K562 (cell line): ENCODE results near the gene MTERF2. TPM values are rescaled to one million over a fixed set of nuclear protein-coding genes. Genes with fewer than 3 reads are reported as not detected.

Source experiments
- ATAC-seq: fragments of 200-7000 bp; cut with Tn5 transposase; 3 replicates; pipeline ENCODE4 v1.9.1; 2020; ENCODE audit warnings: moderate library complexity
- BruUV-seq: library from RNA; stranded (reverse); fragments of 400-500 nt; replicated peaks from 2 replicates; lab custom pipeline; 2021; lab: Mats Ljungman, UMichigan
- CTCF ChIA-PET: fragments of 300-600 bp; formaldehyde crosslinking; extraction: SDS; loops from one replicate; lab custom pipeline; 2021; ENCODE audit warnings: low intra/inter-chr PET ratio; lab: Yijun Ruan, JAX
- POLR2A ChIA-PET: fragments of 300-600, 350-650 bp; sonication (Branson Sonifier 250); formaldehyde crosslinking; extraction: SDS; loops from one replicate; lab custom pipeline; 2021; ENCODE audit warnings: antibody characterized with exemption, inconsistent platforms; lab: Yijun Ruan, JAX
- DNase-seq, 4 experiments: peaks; one replicate each; pipeline versions ENCODE4 v3.0.0 to v3.0.0-alpha.2; 2011 to 2018; ENCODE audit warnings: low spot score in 3 of 4, mixed read lengths in 3 of 4; ENCODE audit errors: extremely low read depth in 1 of 4
- FAIRE-seq: peaks from 2 replicates; lab custom pipeline; 2011; peaks lifted over from hg19 to GRCh38; lab: Jason Lieb, UNC
- H2AFZ ChIP-seq: 2 replicates; pipeline ENCODE4 v1.6.0; 2011; ENCODE audit warnings: low read depth, low read length, control low read depth, inconsistent platforms
- H3K27ac ChIP-seq: fragments of 200-600 bp; 3 replicates; pipeline ENCODE4 v1.8.0; 2011; ENCODE audit warnings: low read depth, mild to moderate bottlenecking, control low read depth, inconsistent platforms, low read length, moderate library complexity, mixed read lengths; ENCODE audit errors: extremely low read depth
- H3K27me3 ChIP-seq, 2 experiments: fragments of 300-600 bp in 1 of 2; 2 replicates in 1 of 2; 3 replicates in 1 of 2; pipeline versions ENCODE4 v1.6.0 to v1.8.0; 2011; ENCODE audit warnings: inconsistent platforms in 2 of 2, low read length in 2 of 2, mild to moderate bottlenecking in 1 of 2, mixed read lengths in 1 of 2, moderate library complexity in 1 of 2; ENCODE audit not compliant: control insufficient read depth in 2 of 2, insufficient read depth in 2 of 2
- H3K36me3 ChIP-seq: fragments of 300-600 bp; 3 replicates; pipeline ENCODE4 v1.8.0; 2011; ENCODE audit warnings: mild to moderate bottlenecking, low read length, inconsistent platforms; ENCODE audit not compliant: control insufficient read depth, insufficient read depth
- H3K4me1 ChIP-seq, 2 experiments: fragments of 200-600 bp in 1 of 2; replicated peaks in 1 of 2; 2 replicates in 1 of 2; 3 replicates in 1 of 2; pipeline versions ENCODE4 v1.5.1 to v1.8.0; 2011; ENCODE audit warnings: inconsistent platforms in 2 of 2, low read length in 2 of 2, mild to moderate bottlenecking in 1 of 2, mixed read lengths in 1 of 2, moderate library complexity in 1 of 2; ENCODE audit not compliant: control insufficient read depth in 2 of 2, insufficient read depth in 2 of 2
- H3K4me2 ChIP-seq: 2 replicates; pipeline ENCODE4 v1.6.1; 2011; ENCODE audit warnings: low read length, control low read depth, inconsistent platforms, mixed read lengths; ENCODE audit not compliant: insufficient read depth
- H3K4me3 ChIP-seq: fragments of 200-600 bp; sonication (generic), shearing (Covaris generic); 2 replicates; pipeline ENCODE4 v1.5.1; 2016; ENCODE audit warnings: control low read depth, inconsistent platforms
- H3K79me2 ChIP-seq: fragments of 200-600 bp; 3 replicates; pipeline ENCODE4 v1.8.0; 2011; ENCODE audit warnings: low read length, inconsistent platforms; ENCODE audit not compliant: control insufficient read depth, insufficient read depth
- H3K9ac ChIP-seq, 2 experiments: 2 replicates each; pipeline versions ENCODE4 v1.6.0 to v1.6.1; 2011; ENCODE audit warnings: low read depth in 2 of 2, low read length in 2 of 2, control low read depth in 1 of 2, inconsistent platforms in 1 of 2, mild to moderate bottlenecking in 1 of 2, mixed read lengths in 1 of 2; ENCODE audit not compliant: insufficient read depth in 1 of 2
- H3K9me1 ChIP-seq: one replicate; pipeline ENCODE4 v1.6.0; 2011; ENCODE audit warnings: inconsistent platforms, mild to moderate bottlenecking, low read length, moderate library complexity; ENCODE audit not compliant: control insufficient read depth, insufficient read depth
- H3K9me3 ChIP-seq: replicated peaks from 2 replicates; pipeline ENCODE4 v1.5.1; 2011; ENCODE audit warnings: low read depth, low read length, inconsistent platforms; ENCODE audit not compliant: control insufficient read depth, insufficient read depth
- H4K20me1 ChIP-seq: replicated peaks from 2 replicates; pipeline ENCODE4 v1.6.1; 2011; ENCODE audit warnings: low read length, inconsistent platforms, mixed read lengths; ENCODE audit not compliant: control insufficient read depth, insufficient read depth
- MEIS2 ChIP-seq: fragments of 450-650 bp; IDR thresholded peaks from 2 replicates; pipeline ENCODE4 v1.6.1; 2014; ENCODE audit warnings: mild to moderate bottlenecking; ENCODE audit not compliant: partially characterized antibody
- PBX2 ChIP-seq, 2 experiments: IDR thresholded peaks in 1 of 2; conservative IDR thresholded peaks in 1 of 2; 2 replicates each; pipeline ENCODE4 v1.6.1; 2016; ENCODE audit warnings: low read depth in 2 of 2, mild to moderate bottlenecking in 1 of 2, missing compliant biosample characterization in 1 of 2, missing genetic modification characterization in 1 of 2, moderate library complexity in 1 of 2
- PKNOX1 ChIP-seq: fragments of 450-650 bp; IDR thresholded peaks from 2 replicates; pipeline ENCODE4 v1.6.1; 2016
- UBTF ChIP-seq, 2 experiments: IDR thresholded peaks; 2 replicates each; pipeline ENCODE4 v1.6.1; 2012; ENCODE audit warnings: improper control_type of control experiment in 2 of 2, low read depth in 2 of 2, low read length in 2 of 2, borderline replicate concordance in 1 of 2
- WGBS: fragments of 100-300 bp; shearing (Covaris generic); methylation state at CpG from one replicate; pipeline ENCODE4 v1.1.6; 2016; ENCODE audit warnings: low coverage, mixed read lengths; ENCODE audit not compliant: insufficient coverage; ENCODE audit errors: missing lambda C conversion rate; 5-methylcytosine and 5-hydroxymethylcytosine counted together
- in situ Hi-C: fragments of 300-500 bp; cut with MboI; formaldehyde crosslinking; loops from 4 replicates; pipeline ENCODE4 v1.15.0; 2018; ENCODE audit warnings: inconsistent platforms, mixed read lengths
- intact Hi-C: fragments of 100-400 bp; cut with micrococcal nuclease; formaldehyde crosslinking; loops from 2 replicates; pipeline ENCODE4 v1.14.2; 2022
- polyA plus RNA-seq, 8 experiments: library from polyadenylated mRNA; depleted of rRNA in 4 of 8; stranded (reverse) in 5 of 8; unstranded in 3 of 8; fragments of >200 nt; fragmentation: Nextera tagmentation in 2 of 8; fragmentation: Illumina TruSeq in 1 of 8; extraction: Ambion mirVana in 2 of 8; extraction: Trizol in 1 of 8; gene quantifications; 2 replicates each; pipeline versions ENCODE4 v1.2.1 to v1.2.3, GENCODE V29; 2011 to 2014; ENCODE audit warnings: inconsistent platforms in 1 of 8, missing spikeins in 1 of 8
- total RNA-seq, 7 experiments: library from RNA; depleted of rRNA in 6 of 7; stranded (reverse); fragments of >200 nt in 6 of 7; fragmentation: Illumina TruSeq in 2 of 7; extraction: Trizol in 2 of 7; gene quantifications; 2 replicates each; pipeline versions ENCODE4 v1.2.1 to v1.2.3, GENCODE V29; 2011 to 2021; ENCODE audit warnings: low replicate concordance in 1 of 7

MTERF2 gene
- total and polyA plus RNA-seq, 9 of the 15 experiments (the other 6 are each of a cell fraction or from before 2014, with no cell fraction given): 10.0 to 63.2 (median 33.2) TPM

GRCh38 chr12:106962286-106962685, 24.7 kb downstream of the MTERF2 start:
- CTCF ChIA-PET: no interaction called here
- no peak overlapping the region for H3K4me2 ChIP-seq
- WGBS: 50% methylated on average over 3 of the region's 3 CpGs

More at GRCh38 chr12:106962286-106962685, 24.7 kb downstream of the MTERF2 start:
- no peak overlapping the region for H3K9ac ChIP-seq
- no peaks in the 10 kb centered on the region for H3K9me1 ChIP-seq
- peaks cover 69% of the 10 kb centered on the region for H3K79me2 ChIP-seq
- no peaks in the 10 kb centered on the region; the same call in 1 of the 2 replicates for H4K20me1 ChIP-seq
- no peaks in the 10 kb centered on the region for H3K9me3 ChIP-seq
- FAIRE-seq (no peak), ATAC-seq (no peak; the same call in 1 of the 3 replicates), DNase-seq (no peak)
- BruUV-seq: no TSS peak
- H2AFZ ChIP-seq: no peak overlapping the region
- in situ Hi-C loops: no loop called here
- peaks cover 30% of the 10 kb centered on the region; the same call in 2 of the 3 replicates for H3K36me3 ChIP-seq
- POLR2A ChIA-PET: interaction anchor here (1.0 to 1.5 kb wide), 4 partner anchors 8 to 25 kb away, joined by 3 to 5 read pairs (median 4); partner anchors contain the start of gene MTERF2
- H3K27ac ChIP-seq: no peak overlapping the region
- no peak for TF ChIP-seq PBX2 (CRISPR knock-in tag; IDR thresholded peaks at IDR 0.05; ENCODE audit: low read depth)
- peak; percentile 52 for TF ChIP-seq PBX2 (tag; conservative IDR thresholded peaks at IDR 0.05; ENCODE audit: low read depth)
- peak; percentile 65 for TF ChIP-seq PKNOX1
- TF ChIP-seq UBTF (IDR thresholded peaks at IDR 0.05; ENCODE audit: borderline replicate concordance in 1 of 2, low read depth in 2 of 2, low read length in 2 of 2): no peak
- TF ChIP-seq MEIS2: peak; percentile 33
- H3K27me3 ChIP-seq: no peaks in the 10 kb centered on the region
- no peaks in the 10 kb centered on the region; a peak in 1 of 5 replicates for H3K4me1 ChIP-seq
- no peak overlapping the region for H3K4me3 ChIP-seq
- intact Hi-C loops: no loop called here
